Measurements from ENCODE around the gene POLR3F.

Gene POLR3F

GRCh38 chr20:18466894-18467730 lies at the start of gene POLR3F, which contains the start of gene DZANK1:
POLR3F (plus strand) TSS chr20:18467390; CDS start chr20:18467507, 117 bp downstream.
DZANK1 (minus strand) TSS chr20:18467030; CDS start chr20:18465358, 1,672 bp downstream.
- Histone ChIP-seq H3K79me2 (ENCODE audit: insufficient read depth, low read depth) (peaks cover 23% of the 10 kb centered on the region; the same call in 1 of the 2 replicates), H3K4me2 (peak within 1 kb of the TSS; percentile 68), H3K4me1 (ENCODE audit: low read depth, poor library complexity, severe bottlenecking) (peaks cover 9% of the 10 kb centered on the region), H3K9ac (peak within 1 kb of the TSS; percentile 61; the same call in 1 of the 2 replicates), H4K20me1 (ENCODE audit: insufficient read depth) (no peaks in the 10 kb centered on the region), H3K4me3 (IDR thresholded peaks at IDR 0.05; ENCODE audit: insufficient read depth, low read depth, low read length) (no peak within 1 kb of the TSS), H3K36me3 (ENCODE audit: insufficient read depth) (no peaks in the 10 kb centered on the region), H3K27ac (peak within 1 kb of the TSS; percentile 50; the same call in 1 of the 2 replicates), H2AFZ (ENCODE audit: low read depth) (peak within 1 kb of the TSS; percentile 91), H3K27me3 (ENCODE audit: insufficient read depth, low read depth) (no peaks in the 10 kb centered on the region)
- TF ChIP-seq CTCF (conservative IDR thresholded peaks at IDR 0.05; ENCODE audit: low read depth, low read length): no peak

- Histone ChIP-seq H3K9ac (no peak overlapping the region), H3K4me2 (no peak overlapping the region), H4K20me1 (ENCODE audit: insufficient read depth) (no peaks in the 10 kb centered on the region), H3K36me3 (ENCODE audit: insufficient read depth) (no peaks in the 10 kb centered on the region), H3K79me2 (ENCODE audit: insufficient read depth, low read depth) (no peaks in the 10 kb centered on the region), H3K4me1 (ENCODE audit: low read depth, poor library complexity, severe bottlenecking) (no peaks in the 10 kb centered on the region), H3K27me3 (ENCODE audit: insufficient read depth, low read depth) (no peaks in the 10 kb centered on the region), H3K27ac (no peak overlapping the region), H2AFZ (ENCODE audit: low read depth) (no peak overlapping the region), H3K4me3 (IDR thresholded peaks at IDR 0.05; ENCODE audit: insufficient read depth, low read depth, low read length) (no peak overlapping the region)
- no peak for TF ChIP-seq CTCF (conservative IDR thresholded peaks at IDR 0.05; ENCODE audit: low read depth, low read length)
Measured at GRCh38 chr20:18421608-18422007, 45.6 kb upstream of the POLR3F start.

- no peak overlapping the region for H3K4me3 ChIP-seq (IDR thresholded peaks at IDR 0.05; ENCODE audit: insufficient read depth, low read depth, low read length)
- no peak overlapping the region for H2AFZ ChIP-seq (ENCODE audit: low read depth)
- no peak overlapping the region for H3K27ac ChIP-seq
- no peak overlapping the region for H3K9ac ChIP-seq
- H3K36me3 ChIP-seq (ENCODE audit: insufficient read depth): no peaks in the 10 kb centered on the region
- H3K27me3 ChIP-seq (ENCODE audit: insufficient read depth, low read depth): no peaks in the 10 kb centered on the region
- no peak overlapping the region for H3K4me2 ChIP-seq
- no peaks in the 10 kb centered on the region for H3K4me1 ChIP-seq (ENCODE audit: low read depth, poor library complexity, severe bottlenecking)
- no peaks in the 10 kb centered on the region for H4K20me1 ChIP-seq (ENCODE audit: insufficient read depth)
- no peak for TF ChIP-seq CTCF (conservative IDR thresholded peaks at IDR 0.05; ENCODE audit: low read depth, low read length)
- no peaks in the 10 kb centered on the region for H3K79me2 ChIP-seq (ENCODE audit: insufficient read depth, low read depth)
Measured at GRCh38 chr20:18427214-18427613, 40.0 kb upstream of the POLR3F start.

- H3K9ac ChIP-seq: no peak overlapping the region
- no peaks in the 10 kb centered on the region for H3K27me3 ChIP-seq (ENCODE audit: insufficient read depth, low read depth)
- no peak overlapping the region for H3K27ac ChIP-seq
- H3K79me2 ChIP-seq (ENCODE audit: insufficient read depth, low read depth): no peaks in the 10 kb centered on the region
- no peak overlapping the region for H2AFZ ChIP-seq (ENCODE audit: low read depth)
- no peak overlapping the region for H3K4me3 ChIP-seq (IDR thresholded peaks at IDR 0.05; ENCODE audit: insufficient read depth, low read depth, low read length)
- no peak for TF ChIP-seq CTCF (conservative IDR thresholded peaks at IDR 0.05; ENCODE audit: low read depth, low read length)
- H3K4me2 ChIP-seq: no peak overlapping the region
- H3K4me1 ChIP-seq (ENCODE audit: low read depth, poor library complexity, severe bottlenecking): no peaks in the 10 kb centered on the region
- H4K20me1 ChIP-seq (ENCODE audit: insufficient read depth): no peaks in the 10 kb centered on the region
- no peaks in the 10 kb centered on the region for H3K36me3 ChIP-seq (ENCODE audit: insufficient read depth)
Measured at GRCh38 chr20:18428490-18429173, 38.6 kb upstream of the POLR3F start.
